Stimulated activated CD4-positive, alpha-beta T cell treated with anti-CD3 and anti-CD28 coated beads, Interleukin-15, amount 100 ng/mL, for 48 hours (primary cell): Measurements from ENCODE around the gene CADPS.

Source experiments
- DNase-seq, 2 donors: peaks; one replicate each; pipeline ENCODE4 v3.0.0-alpha.2; 2020; ENCODE audit warnings: low read depth in 2 of 2

CADPS gene

GRCh38 chr3:62361824-62362223, 513.4 kb downstream of the CADPS start:
- no peak for DNase-seq

GRCh38 chr3:62361261-62361660, 514.0 kb downstream of the CADPS start:
- no peak for DNase-seq

GRCh38 chr3:62359531-62359930, 515.7 kb downstream of the CADPS start:
- DNase-seq, result no peak

- DNase-seq, result no peak
These were observed 518.9 kb downstream of the CADPS start for GRCh38 chr3:62356356-62356755.

- no peak for DNase-seq
These were observed 519.5 kb downstream of the CADPS start for GRCh38 chr3:62355703-62356102.
